IPS-NIHi7 (cell line): Measurements from ENCODE around the gene PRKCZ.
A peak's percentile ranks its signal among the peaks of the same experiment; 100 is the strongest.
"Not testable (repeated sequence)": the region's sequence is repeated elsewhere in the genome, so short reads cannot be mapped to it uniquely, and the experiment has no call there.

Source experiments
- DNase-seq: peaks from one replicate; pipeline ENCODE4 v3.0.0; 2012; ENCODE audit warnings: mixed read lengths; ENCODE audit errors: extremely low spot score

PRKCZ gene

DNA sequence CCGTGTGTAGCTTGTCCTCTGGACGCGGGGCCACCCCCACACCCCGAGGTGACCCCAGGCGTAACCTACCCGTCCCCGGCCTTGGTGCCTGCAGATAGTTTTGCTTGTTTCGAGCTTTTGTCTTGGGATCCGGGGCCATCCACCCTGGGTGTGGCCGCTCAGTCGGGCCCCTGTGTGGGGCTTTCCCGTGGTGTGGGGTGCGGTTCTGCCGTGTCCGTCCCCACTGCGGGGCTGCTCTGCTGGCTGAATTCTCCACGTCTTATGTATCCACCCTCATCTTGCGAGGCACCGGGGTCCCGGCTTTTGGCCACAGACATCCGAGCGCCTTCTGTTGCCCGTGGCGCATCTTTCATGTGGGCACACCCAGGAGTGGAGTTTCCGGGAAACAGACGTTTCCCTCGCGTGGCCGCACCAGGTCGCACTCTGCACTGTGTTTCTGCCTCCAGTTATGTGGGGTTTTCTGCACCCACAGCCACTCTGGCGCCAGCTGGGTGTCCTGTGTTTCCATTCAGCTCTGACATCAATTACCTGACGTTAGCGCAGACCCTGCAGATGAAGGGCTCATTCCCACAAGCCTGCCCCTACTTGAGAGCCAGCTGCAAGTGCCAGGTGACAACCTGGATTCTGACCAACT, 64.9 kb downstream of the PRKCZ start:
- DNase-seq: no peak

- DNase-seq: peak; percentile 72
These were observed 65.6 kb downstream of the PRKCZ start for GRCh38 chr1:2115702-2116341.

DNA sequence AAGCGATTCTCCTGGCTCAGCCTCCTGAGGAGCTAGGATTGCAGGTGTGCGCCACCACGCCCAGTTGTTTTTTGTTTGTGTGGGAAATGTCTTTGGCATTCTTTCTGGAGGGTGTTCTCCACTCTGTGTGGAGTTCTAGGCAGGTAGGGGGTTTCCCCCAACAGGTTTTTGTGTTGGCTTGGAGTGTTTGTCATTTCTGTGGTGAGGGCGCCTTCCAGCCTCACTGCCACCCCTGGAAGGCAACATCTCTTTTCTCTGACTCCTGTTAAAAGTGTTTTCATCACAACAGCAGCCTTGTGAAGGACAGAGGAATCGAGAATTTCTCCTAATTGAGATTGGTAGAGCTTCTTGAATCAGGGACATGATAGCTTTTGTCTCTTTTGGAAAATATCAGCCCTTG, 69.7 kb downstream of the PRKCZ start:
- no peak for DNase-seq

- DNase-seq: no peak
These were observed 71.0 kb downstream of the PRKCZ start for GRCh38 chr1:2121101-2121691.

DNA sequence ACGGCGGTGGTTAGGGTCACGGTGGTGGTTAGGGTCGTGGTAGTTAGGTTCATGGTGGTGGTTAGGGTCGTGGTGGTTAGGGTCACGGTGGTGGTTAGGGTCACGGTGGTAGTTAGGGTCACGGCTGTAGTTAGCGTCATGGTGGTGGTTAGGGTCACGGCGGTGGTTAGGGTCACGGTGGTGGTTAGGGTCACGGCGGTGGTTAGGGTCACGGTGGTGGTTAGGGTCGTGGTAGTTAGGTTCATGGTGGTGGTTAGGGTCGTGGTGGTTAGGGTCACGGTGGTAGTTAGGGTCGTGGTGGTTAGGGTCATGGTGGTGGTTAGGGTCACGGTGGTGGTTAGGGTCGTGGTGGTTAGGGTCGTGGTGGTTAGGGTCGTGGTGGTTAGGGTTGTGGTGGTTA, 71.6 kb downstream of the PRKCZ start:
- not testable (repeated sequence) for DNase-seq

DNA sequence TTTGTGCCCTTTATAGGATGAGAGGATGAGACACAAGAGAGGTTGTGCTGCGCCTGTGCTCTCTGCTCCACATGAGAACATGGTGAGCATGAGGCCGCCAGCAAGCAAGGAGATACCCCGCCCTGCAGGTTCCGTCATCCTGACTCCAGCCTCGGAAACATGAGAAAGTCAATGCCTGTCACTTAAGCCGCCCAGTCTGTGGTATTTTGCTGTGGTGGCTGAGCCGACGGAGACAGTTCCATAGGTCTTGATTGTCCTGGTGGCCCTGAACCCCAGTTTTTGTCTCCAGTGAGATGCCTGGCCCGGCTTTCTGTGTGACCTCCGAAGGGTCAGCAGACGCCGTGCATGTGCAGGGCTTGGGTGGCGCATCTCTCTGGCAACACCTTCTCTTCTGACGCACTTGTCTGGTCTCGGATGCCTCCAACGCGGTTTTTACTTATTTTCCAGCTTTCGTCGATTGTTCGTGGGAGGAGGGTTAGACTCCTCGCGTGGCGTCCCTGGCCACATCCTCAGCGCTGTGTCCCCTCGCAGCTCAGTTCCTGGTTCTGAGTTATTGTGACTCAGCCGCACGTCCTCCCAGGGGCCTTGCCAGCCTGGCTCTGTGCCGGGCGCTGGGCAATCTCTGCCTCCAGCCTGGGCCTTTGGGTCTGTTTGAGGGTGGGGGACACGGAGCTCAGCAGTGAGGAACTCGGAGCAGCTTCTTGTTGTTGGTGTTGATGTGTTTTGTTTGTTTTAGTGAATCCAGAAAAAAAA, 74.4 kb downstream of the PRKCZ start:
- DNase-seq: no peak

DNA sequence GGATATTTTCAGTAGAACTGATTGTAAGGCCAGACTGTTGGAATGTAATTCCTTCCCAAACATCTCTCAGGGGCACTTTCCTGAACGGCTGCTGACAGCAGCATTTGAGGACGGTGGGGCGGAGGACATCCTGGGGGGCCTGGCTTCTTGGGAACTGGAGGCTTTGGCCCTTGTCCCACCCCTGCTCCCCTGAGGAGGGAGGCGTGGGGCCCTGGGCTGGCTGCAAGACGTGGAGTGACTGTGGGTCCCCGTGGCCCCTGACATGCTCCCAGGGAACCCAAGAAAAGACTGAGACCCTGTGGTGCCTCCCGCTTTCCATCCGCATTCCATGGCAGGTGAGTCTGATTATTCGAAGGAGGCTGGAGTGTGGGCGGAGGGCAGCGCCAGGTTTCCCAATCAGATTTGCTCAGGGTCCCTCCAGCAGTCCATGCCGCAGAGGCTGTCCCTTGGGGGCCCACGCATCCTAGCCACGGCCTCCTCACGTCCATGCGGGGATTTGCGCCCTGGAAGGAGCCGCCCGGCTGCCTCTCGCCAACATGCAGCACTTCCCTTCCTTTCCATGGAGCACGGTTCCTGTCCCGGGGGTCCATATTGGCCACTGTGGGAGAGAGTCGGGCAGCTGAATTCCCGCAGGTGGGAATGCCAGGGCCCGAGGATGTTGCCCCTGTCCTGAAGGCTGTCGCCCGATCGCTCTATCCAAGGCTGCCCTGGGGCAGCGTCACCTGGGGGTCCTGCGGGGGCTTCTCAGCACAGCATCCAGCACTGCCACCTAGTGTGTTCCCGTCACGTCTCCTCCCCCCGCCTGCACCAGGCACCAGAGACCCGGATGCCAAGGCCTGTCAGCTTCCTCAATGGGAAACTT, 75.4 kb downstream of the PRKCZ start:
- no peak for DNase-seq

GRCh38 chr1:2126331-2127186, 76.3 kb downstream of the PRKCZ start:
- DNase-seq: no peak

- DNase-seq: no peak
These were observed 77.3 kb downstream of the PRKCZ start for GRCh38 chr1:2127187-2128145.

GRCh38 chr1:2128189-2128901, 78.1 kb downstream of the PRKCZ start:
- no peak for DNase-seq

GRCh38 chr1:2129256-2129943, 79.2 kb downstream of the PRKCZ start:
- no peak for DNase-seq

GRCh38 chr1:2130156-2130555, 79.9 kb downstream of the PRKCZ start:
- no peak for DNase-seq

- DNase-seq: no peak
These were observed 80.7 kb downstream of the PRKCZ start for GRCh38 chr1:2130871-2131289.

GRCh38 chr1:2132222-2133038, 82.2 kb downstream of the PRKCZ start:
- DNase-seq: peak; percentile 85

DNA sequence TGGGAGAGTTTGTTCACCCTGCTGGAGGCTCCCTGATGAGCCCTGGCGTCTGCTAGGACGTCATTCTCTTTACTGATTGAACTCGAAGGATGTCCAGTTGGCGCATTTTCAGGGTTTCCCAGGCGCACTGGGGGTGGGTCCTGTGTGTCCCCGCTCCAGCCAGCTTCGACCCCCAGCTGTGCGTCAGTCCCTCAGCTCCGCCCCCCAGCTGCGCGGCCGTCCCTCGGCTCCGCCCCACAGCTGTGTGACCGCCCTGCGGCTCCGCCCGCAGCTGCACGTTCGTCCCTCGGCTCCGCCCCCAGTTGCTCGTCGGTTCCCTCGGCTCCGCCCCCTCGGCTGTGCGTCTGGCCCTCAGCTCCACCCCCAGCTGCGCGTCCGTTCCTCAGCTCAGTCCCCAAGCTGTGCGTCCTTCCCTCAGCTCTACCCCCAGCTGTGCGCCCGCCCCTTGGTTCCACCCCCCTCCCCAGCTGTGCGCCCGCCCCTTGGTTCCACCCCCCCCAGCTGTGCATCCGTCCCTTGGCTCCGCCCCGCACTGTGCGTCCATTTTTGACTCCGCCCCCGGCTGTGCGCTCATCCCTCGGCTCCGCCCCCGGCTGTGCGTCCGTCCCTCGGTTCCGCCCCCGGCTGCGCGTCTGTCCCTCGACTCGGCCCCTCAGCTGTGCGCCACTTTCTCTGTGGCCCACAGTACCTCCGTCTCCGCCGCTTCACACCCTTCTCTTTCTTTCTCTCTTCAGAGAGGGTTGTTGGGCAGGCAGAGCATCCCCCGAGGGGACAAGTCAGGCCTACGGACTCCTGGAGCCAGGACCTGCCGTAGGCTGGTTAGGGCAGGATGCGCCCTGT, 83.0 kb downstream of the PRKCZ start:
- peak; percentile 98 for DNase-seq

DNA sequence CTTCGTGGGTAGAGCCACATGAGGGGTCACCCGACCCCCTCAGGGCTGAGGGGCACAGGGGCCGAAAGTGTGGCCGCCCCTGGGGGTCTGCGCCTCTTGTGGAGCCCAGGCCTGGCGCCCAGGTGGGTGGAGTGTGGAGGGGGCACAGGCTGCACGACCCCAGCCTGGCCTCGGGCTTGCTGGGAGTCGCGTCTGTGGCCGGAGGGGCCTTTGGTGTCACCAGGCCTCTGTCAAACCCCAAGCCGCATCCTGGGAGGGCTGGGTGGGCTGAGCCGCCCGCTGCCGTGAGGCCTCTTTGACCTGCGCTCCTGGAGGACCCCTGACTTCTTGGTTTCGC, 83.6 kb downstream of the PRKCZ start:
- DNase-seq: no peak

GRCh38 chr1:2134266-2134620, 84.0 kb downstream of the PRKCZ start:
- no peak for DNase-seq
